Smooth muscle cell (in vitro differentiated cells): ENCODE results near the gene GTSE1. TPM values are rescaled to one million over a fixed set of nuclear protein-coding genes. Genes with fewer than 3 reads are reported as not detected.

Experiments
- DNase-seq: peaks from one replicate; lab custom pipeline; 2025; ENCODE audit not compliant: unreplicated experiment; lab: John Stamatoyannopoulos, UW
- H2AFZ ChIP-seq: fragments of 200-600 bp; sonication (generic); 2 replicates; pipeline ENCODE4 v1.6.0; 2016; ENCODE audit warnings: antibody characterized with exemption, low read depth, mild to moderate bottlenecking
- H3F3A ChIP-seq: fragments of 200-600 bp; sonication (generic); 2 replicates; pipeline ENCODE4 v1.6.0; 2017; ENCODE audit warnings: antibody characterized with exemption, low read depth
- H3K27ac ChIP-seq: fragments of 200-600 bp; sonication (generic); 2 replicates; pipeline ENCODE4 v1.5.1; 2016; ENCODE audit warnings: low read depth, mild to moderate bottlenecking
- H3K27me3 ChIP-seq: fragments of 200-600 bp; sonication (generic); 2 replicates; pipeline ENCODE4 v1.6.1; 2016; ENCODE audit warnings: low read depth, mild to moderate bottlenecking
- H3K36me3 ChIP-seq: fragments of 200-600 bp; sonication (generic); 2 replicates; pipeline ENCODE4 v1.5.1; 2016; ENCODE audit warnings: low read depth
- H3K4me1 ChIP-seq: fragments of 200-600 bp; sonication (generic); 2 replicates; pipeline ENCODE4 v1.5.1; 2016; ENCODE audit warnings: low read depth
- H3K4me2 ChIP-seq: fragments of 200-600 bp; sonication (generic); 2 replicates; pipeline ENCODE4 v1.6.0; 2016; ENCODE audit warnings: mild to moderate bottlenecking
- H3K4me3 ChIP-seq: fragments of 200-600 bp; sonication (generic); 2 replicates; pipeline ENCODE4 v1.5.1; 2016; ENCODE audit warnings: mild to moderate bottlenecking
- H3K79me2 ChIP-seq: fragments of 200-600 bp; sonication (generic); 2 replicates; pipeline ENCODE4 v1.6.0; 2016; ENCODE audit warnings: low read depth, mild to moderate bottlenecking
- H3K9ac ChIP-seq: fragments of 200-600 bp; sonication (generic); 2 replicates; pipeline ENCODE4 v1.6.0; 2016; ENCODE audit warnings: low read depth
- H3K9me3 ChIP-seq: fragments of 200-600 bp; sonication (generic); replicated peaks from 2 replicates; pipeline ENCODE4 v1.5.1; 2016; ENCODE audit warnings: low read depth
- H4K20me1 ChIP-seq: fragments of 200-600 bp; sonication (generic); 2 replicates; pipeline ENCODE4 v1.6.0; 2016; ENCODE audit warnings: low read depth
- CTCF ChIP-seq: fragments of 200-600 bp; sonication (generic); IDR thresholded peaks from 2 replicates; pipeline ENCODE4 v1.5.1; 2017; ENCODE audit warnings: borderline replicate concordance, mild to moderate bottlenecking, antibody characterized with exemption; ENCODE audit not compliant: insufficient read depth, poor library complexity, severe bottlenecking
- WGBS: methylation state at CpG from one replicate; pipeline ENCODE4 v1.1.7; 2016; ENCODE audit warnings: low lambda C conversion rate; 5-methylcytosine and 5-hydroxymethylcytosine counted together
- polyA plus RNA-seq: library from polyadenylated mRNA; unstranded; fragments of >200 nt; fragmentation: Nextera tagmentation; extraction: Ambion mirVana; gene quantifications from 2 replicates; pipeline ENCODE4 v1.2.1, GENCODE V29; 2016
- total RNA-seq: library from RNA; depleted of rRNA; stranded (reverse); fragments of >200 nt; gene quantifications from 2 replicates; pipeline ENCODE4 v1.2.3, GENCODE V29; 2014

GTSE1 gene
- total and polyA plus RNA-seq, 2 experiments from 2014 or later: 3.6 to 6.8 TPM

GRCh38 chr22:46371623-46372226, 75.1 kb downstream of the GTSE1 start:
- Histone ChIP-seq H3K4me2 (no peak overlapping the region), H3K9ac (no peak overlapping the region), H3F3A (no peaks in the 10 kb centered on the region), H3K4me1 (no peaks in the 10 kb centered on the region), H3K9me3 (peaks cover 6% of the 10 kb centered on the region), H2AFZ (no peak overlapping the region), H4K20me1 (no peaks in the 10 kb centered on the region), H3K36me3 (no peaks in the 10 kb centered on the region), H3K79me2 (no peaks in the 10 kb centered on the region), H3K27ac (no peak overlapping the region), H3K27me3 (no peaks in the 10 kb centered on the region), H3K4me3 (no peak overlapping the region)
- 100% methylated on average over 1 of the region's 2 CpGs for WGBS
- TF ChIP-seq CTCF: no peak
- DNase-seq: no peak

GRCh38 chr22:46372686-46373085, 76.0 kb downstream of the GTSE1 start:
- H3K4me1 ChIP-seq: peaks cover 8% of the 10 kb centered on the region
- H3K27me3 ChIP-seq: no peaks in the 10 kb centered on the region
- H3K4me3 ChIP-seq: no peak overlapping the region
- peaks cover 6% of the 10 kb centered on the region for H3K9me3 ChIP-seq
- no peak for TF ChIP-seq CTCF
- no peak overlapping the region for H3K27ac ChIP-seq
- no peak for DNase-seq
- no peaks in the 10 kb centered on the region for H4K20me1 ChIP-seq
- H3K79me2 ChIP-seq: no peaks in the 10 kb centered on the region
- no peak overlapping the region for H3K9ac ChIP-seq
- no peak overlapping the region for H3K4me2 ChIP-seq
- no peak overlapping the region for H2AFZ ChIP-seq
- H3K36me3 ChIP-seq: no peaks in the 10 kb centered on the region
- no peaks in the 10 kb centered on the region for H3F3A ChIP-seq
- 96% methylated on average over 18 of the region's 18 CpGs for WGBS

- Histone ChIP-seq H3K4me1 (peaks cover 11% of the 10 kb centered on the region), H3K4me2 (no peak overlapping the region), H2AFZ (no peak overlapping the region), H3K27ac (no peak overlapping the region), H3F3A (no peaks in the 10 kb centered on the region), H3K79me2 (no peaks in the 10 kb centered on the region), H3K9me3 (peaks cover 6% of the 10 kb centered on the region), H3K36me3 (no peaks in the 10 kb centered on the region), H3K9ac (no peak overlapping the region), H3K27me3 (no peaks in the 10 kb centered on the region), H4K20me1 (no peaks in the 10 kb centered on the region), H3K4me3 (no peak overlapping the region)
- WGBS: 89% methylated on average over 5 of the region's 8 CpGs
- no peak for TF ChIP-seq CTCF
- DNase-seq: no peak
These were observed 76.5 kb downstream of the GTSE1 start for GRCh38 chr22:46373159-46373558.
